ENCODE measurements around the gene PLCB2. TPM values are rescaled to one million over a fixed set of nuclear protein-coding genes. Genes with fewer than 3 reads are reported as not detected.

Gene PLCB2
- polyA plus RNA-seq, 1 of the 3 experiments (the other 2 are of a cell fraction): 0.15 TPM

GRCh38 chr15:40303576-40303975, 4.2 kb downstream of the PLCB2 start:
- no peak overlapping the region for H3K4me3 ChIP-seq (ENCODE audit: low read depth in 2 of 2, low read length in 1 of 2)
- no peak overlapping the region for H3K9ac ChIP-seq
- H3K4me1 ChIP-seq (ENCODE audit: control insufficient read depth in 1 of 2, insufficient read depth in 2 of 2, low read depth in 1 of 2, low read length in 1 of 2): peaks cover 0 to 30% of the 10 kb centered on the region in 2 experiments; a peak in 2 of 4 replicates
- no peaks in the 10 kb centered on the region for H3K9me2 ChIP-seq
- no peaks in the 10 kb centered on the region for H3K36me3 ChIP-seq (replicated peaks in 1 of 2; ENCODE audit: control insufficient read depth in 1 of 2, insufficient read depth in 2 of 2, low read length in 1 of 2)
- H2AFZ ChIP-seq (ENCODE audit: low read depth): no peak overlapping the region
- H3K4me2 ChIP-seq: no peak overlapping the region
- no peak for DNase-seq
- no peaks in the 10 kb centered on the region for H3K9me3 ChIP-seq
- H3K27me3 ChIP-seq (ENCODE audit: insufficient read depth): no peaks in the 10 kb centered on the region; the same call in 1 of the 2 replicates
- H3K27ac ChIP-seq (ENCODE audit: low read depth in 2 of 2, low read length in 1 of 2): no peak overlapping the region
- H3F3A ChIP-seq (replicated peaks; ENCODE audit: insufficient read depth): no peaks in the 10 kb centered on the region
- TF ChIP-seq RCOR1 (IDR thresholded peaks at IDR 0.05; ENCODE audit: low read length) (no peak), POLR2AphosphoS5 (IDR thresholded peaks at IDR 0.05; ENCODE audit: low read depth, low read length) (no peak), SMC3 (IDR thresholded peaks at IDR 0.05; ENCODE audit: low read depth, low read length) (no peak), MXI1 (IDR thresholded peaks at IDR 0.05; ENCODE audit: low read depth, low read length) (no peak)
- ChIA-PET POLR2A (no interaction called here), CTCF (interaction anchor here (0.9 to 66.3 kb wide), 8 partner anchors 8 to 118 kb away, joined by 3 to 2194 read pairs (median 17); partner anchors contain the start of genes ANKRD63, CCDC9B, DISP2 and INAFM2)
- no peaks in the 10 kb centered on the region for H4K20me1 ChIP-seq (ENCODE audit: insufficient read depth)
- H3K79me2 ChIP-seq (ENCODE audit: insufficient read depth): no peaks in the 10 kb centered on the region
- WGBS (ENCODE audit: low lambda C conversion rate): 18% methylated on average over 1 of the region's 2 CpGs

GRCh38 chr15:40302981-40303380, 4.8 kb downstream of the PLCB2 start:
- Histone ChIP-seq H2AFZ (ENCODE audit: low read depth) (no peak overlapping the region), H3K27me3 (ENCODE audit: insufficient read depth) (no peaks in the 10 kb centered on the region; the same call in 1 of the 2 replicates), H3K9me2 (no peaks in the 10 kb centered on the region), H3K36me3 (replicated peaks in 1 of 2; ENCODE audit: control insufficient read depth in 1 of 2, insufficient read depth in 2 of 2, low read length in 1 of 2) (no peaks in the 10 kb centered on the region), H3K4me3 (ENCODE audit: low read depth in 2 of 2, low read length in 1 of 2) (no peak overlapping the region), H3K79me2 (ENCODE audit: insufficient read depth) (no peaks in the 10 kb centered on the region), H3K9me3 (no peaks in the 10 kb centered on the region), H3F3A (replicated peaks; ENCODE audit: insufficient read depth) (no peaks in the 10 kb centered on the region), H3K27ac (ENCODE audit: low read depth in 2 of 2, low read length in 1 of 2) (no peak overlapping the region), H4K20me1 (ENCODE audit: insufficient read depth) (no peaks in the 10 kb centered on the region), H3K4me2 (no peak overlapping the region), H3K9ac (no peak overlapping the region), H3K4me1 (ENCODE audit: control insufficient read depth in 1 of 2, insufficient read depth in 2 of 2, low read depth in 1 of 2, low read length in 1 of 2) (peaks cover 0 to 30% of the 10 kb centered on the region in 2 experiments; a peak in 2 of 4 replicates)
- CTCF ChIA-PET: interaction anchor here (1.3 to 66.3 kb wide), 7 partner anchors 11 to 257 kb away, joined by 4 to 2194 read pairs (median 28); partner anchors contain the start of genes ANKRD63, CCDC9B, DISP2 and INAFM2
- TF ChIP-seq MAX (IDR thresholded peaks at IDR 0.05; ENCODE audit: low read depth) (no peak), USF1 (IDR thresholded peaks at IDR 0.05; ENCODE audit: borderline replicate concordance, low read depth) (no peak), YY1 (IDR thresholded peaks at IDR 0.05; ENCODE audit: low read depth) (no peak), NRF1 (IDR thresholded peaks at IDR 0.05; ENCODE audit: low read depth, low read length) (no peak)
- DNase-seq: no peak
- WGBS (ENCODE audit: low lambda C conversion rate): 76% methylated on average over 6 of the region's 11 CpGs
- POLR2A ChIA-PET: no interaction called here

- Histone ChIP-seq H3K27me3 (ENCODE audit: insufficient read depth) (no peaks in the 10 kb centered on the region; the same call in 1 of the 2 replicates), H2AFZ (ENCODE audit: low read depth) (no peak overlapping the region), H3K4me2 (no peak overlapping the region), H3K27ac (ENCODE audit: low read depth in 2 of 2, low read length in 1 of 2) (peak overlapping the region in 1 of 2 experiments; percentile 89; a peak in 2 of 4 replicates), H3K9me2 (no peaks in the 10 kb centered on the region), H3K9me3 (no peaks in the 10 kb centered on the region), H3K4me1 (ENCODE audit: control insufficient read depth in 1 of 2, insufficient read depth in 2 of 2, low read depth in 1 of 2, low read length in 1 of 2) (peaks cover 0 to 27% of the 10 kb centered on the region in 2 experiments; a peak in 2 of 4 replicates), H3K79me2 (ENCODE audit: insufficient read depth) (no peaks in the 10 kb centered on the region), H3K36me3 (replicated peaks in 1 of 2; ENCODE audit: control insufficient read depth in 1 of 2, insufficient read depth in 2 of 2, low read length in 1 of 2) (no peaks in the 10 kb centered on the region), H4K20me1 (ENCODE audit: insufficient read depth) (no peaks in the 10 kb centered on the region), H3F3A (replicated peaks; ENCODE audit: insufficient read depth) (no peaks in the 10 kb centered on the region), H3K9ac (no peak overlapping the region), H3K4me3 (ENCODE audit: low read depth in 2 of 2, low read length in 1 of 2) (no peak overlapping the region)
- no peak for DNase-seq
- ChIA-PET POLR2A (interaction anchor here (1.5 kb wide), 1 partner anchor 11 kb away, joined by 6 read pairs; no protein-coding TSS in a partner anchor), CTCF (interaction anchor here (1.3 to 66.3 kb wide), 7 partner anchors 11 to 257 kb away, joined by 4 to 2194 read pairs (median 28); partner anchors contain the start of genes ANKRD63, CCDC9B, DISP2 and INAFM2)
- 72% methylated on average over 12 of the region's 19 CpGs for WGBS (ENCODE audit: low lambda C conversion rate)
- TF ChIP-seq NFIC (IDR thresholded peaks at IDR 0.05; ENCODE audit: borderline replicate concordance): no peak
- TF ChIP-seq GABPA (IDR thresholded peaks at IDR 0.05; ENCODE audit: low read depth): no peak
Measured at GRCh38 chr15:40302288-40302886, 5.3 kb downstream of the PLCB2 start.

Measured in SK-N-SH (cell line).